ENCODE measurements around the gene SHTN1. TPM values are rescaled to one million over a fixed set of nuclear protein-coding genes. Genes with fewer than 3 reads are reported as not detected.

SHTN1 gene
- total and polyA plus RNA-seq, 2 experiments from 2014 or later: 6.7 to 8.0 TPM

DNA sequence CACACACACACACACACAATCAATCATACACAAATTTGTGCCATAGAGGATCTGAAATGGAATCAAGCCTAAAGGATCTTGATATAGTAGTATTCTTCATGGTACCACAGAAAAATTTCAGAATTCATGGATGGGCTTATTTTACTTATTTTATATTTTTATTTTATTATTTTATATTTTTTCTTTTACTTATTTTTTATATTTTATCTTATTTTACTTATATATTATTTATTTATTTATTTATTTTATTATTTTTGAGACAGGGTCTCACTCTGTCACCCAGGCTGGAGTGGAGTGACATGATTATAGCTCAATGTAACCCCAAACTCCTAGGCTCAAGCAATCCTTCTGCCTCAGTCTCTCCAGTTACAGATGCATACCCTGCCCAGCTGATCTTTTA is 16.7 kb downstream of the SHTN1 start:
- Histone ChIP-seq H4K20me1 (replicated peaks; ENCODE audit: insufficient read depth) (no peaks in the 10 kb centered on the region), H3K4me2 (no peak overlapping the region), H3F3A (replicated peaks; ENCODE audit: low read depth) (no peaks in the 10 kb centered on the region), H3K4me3 (no peak overlapping the region), H3K36me3 (ENCODE audit: insufficient read depth) (no peaks in the 10 kb centered on the region), H3K79me2 (replicated peaks; ENCODE audit: insufficient read depth) (no peaks in the 10 kb centered on the region), H2AFZ (no peak overlapping the region), H3K27ac (ENCODE audit: low read depth) (no peak overlapping the region), H3K4me1 (ENCODE audit: insufficient read depth) (peaks cover 28% of the 10 kb centered on the region), H3K9me2 (ENCODE audit: insufficient read depth) (no peaks in the 10 kb centered on the region), H3K27me3 (ENCODE audit: insufficient read depth) (peaks cover 11% of the 10 kb centered on the region)
- no peak for DNase-seq (ENCODE audit: low spot score)
- H3K4me1 Mint-ChIP-seq: peaks cover 40% of the 10 kb centered on the region
- H3K4me3 Mint-ChIP-seq: no peak overlapping the region
- peaks cover 2% of the 10 kb centered on the region for H3K27me3 Mint-ChIP-seq (ENCODE audit: insufficient read depth, low read depth, poor library complexity)
- H3K27ac Mint-ChIP-seq: no peak overlapping the region
- no peak for ATAC-seq
- H3K9me3 Mint-ChIP-seq: no peaks in the 10 kb centered on the region
- no peak for TF ChIP-seq ZNF331 (CRISPR knock-in tag; IDR thresholded peaks at IDR 0.05; ENCODE audit: low read depth)
- TF ChIP-seq, protein P1, sequence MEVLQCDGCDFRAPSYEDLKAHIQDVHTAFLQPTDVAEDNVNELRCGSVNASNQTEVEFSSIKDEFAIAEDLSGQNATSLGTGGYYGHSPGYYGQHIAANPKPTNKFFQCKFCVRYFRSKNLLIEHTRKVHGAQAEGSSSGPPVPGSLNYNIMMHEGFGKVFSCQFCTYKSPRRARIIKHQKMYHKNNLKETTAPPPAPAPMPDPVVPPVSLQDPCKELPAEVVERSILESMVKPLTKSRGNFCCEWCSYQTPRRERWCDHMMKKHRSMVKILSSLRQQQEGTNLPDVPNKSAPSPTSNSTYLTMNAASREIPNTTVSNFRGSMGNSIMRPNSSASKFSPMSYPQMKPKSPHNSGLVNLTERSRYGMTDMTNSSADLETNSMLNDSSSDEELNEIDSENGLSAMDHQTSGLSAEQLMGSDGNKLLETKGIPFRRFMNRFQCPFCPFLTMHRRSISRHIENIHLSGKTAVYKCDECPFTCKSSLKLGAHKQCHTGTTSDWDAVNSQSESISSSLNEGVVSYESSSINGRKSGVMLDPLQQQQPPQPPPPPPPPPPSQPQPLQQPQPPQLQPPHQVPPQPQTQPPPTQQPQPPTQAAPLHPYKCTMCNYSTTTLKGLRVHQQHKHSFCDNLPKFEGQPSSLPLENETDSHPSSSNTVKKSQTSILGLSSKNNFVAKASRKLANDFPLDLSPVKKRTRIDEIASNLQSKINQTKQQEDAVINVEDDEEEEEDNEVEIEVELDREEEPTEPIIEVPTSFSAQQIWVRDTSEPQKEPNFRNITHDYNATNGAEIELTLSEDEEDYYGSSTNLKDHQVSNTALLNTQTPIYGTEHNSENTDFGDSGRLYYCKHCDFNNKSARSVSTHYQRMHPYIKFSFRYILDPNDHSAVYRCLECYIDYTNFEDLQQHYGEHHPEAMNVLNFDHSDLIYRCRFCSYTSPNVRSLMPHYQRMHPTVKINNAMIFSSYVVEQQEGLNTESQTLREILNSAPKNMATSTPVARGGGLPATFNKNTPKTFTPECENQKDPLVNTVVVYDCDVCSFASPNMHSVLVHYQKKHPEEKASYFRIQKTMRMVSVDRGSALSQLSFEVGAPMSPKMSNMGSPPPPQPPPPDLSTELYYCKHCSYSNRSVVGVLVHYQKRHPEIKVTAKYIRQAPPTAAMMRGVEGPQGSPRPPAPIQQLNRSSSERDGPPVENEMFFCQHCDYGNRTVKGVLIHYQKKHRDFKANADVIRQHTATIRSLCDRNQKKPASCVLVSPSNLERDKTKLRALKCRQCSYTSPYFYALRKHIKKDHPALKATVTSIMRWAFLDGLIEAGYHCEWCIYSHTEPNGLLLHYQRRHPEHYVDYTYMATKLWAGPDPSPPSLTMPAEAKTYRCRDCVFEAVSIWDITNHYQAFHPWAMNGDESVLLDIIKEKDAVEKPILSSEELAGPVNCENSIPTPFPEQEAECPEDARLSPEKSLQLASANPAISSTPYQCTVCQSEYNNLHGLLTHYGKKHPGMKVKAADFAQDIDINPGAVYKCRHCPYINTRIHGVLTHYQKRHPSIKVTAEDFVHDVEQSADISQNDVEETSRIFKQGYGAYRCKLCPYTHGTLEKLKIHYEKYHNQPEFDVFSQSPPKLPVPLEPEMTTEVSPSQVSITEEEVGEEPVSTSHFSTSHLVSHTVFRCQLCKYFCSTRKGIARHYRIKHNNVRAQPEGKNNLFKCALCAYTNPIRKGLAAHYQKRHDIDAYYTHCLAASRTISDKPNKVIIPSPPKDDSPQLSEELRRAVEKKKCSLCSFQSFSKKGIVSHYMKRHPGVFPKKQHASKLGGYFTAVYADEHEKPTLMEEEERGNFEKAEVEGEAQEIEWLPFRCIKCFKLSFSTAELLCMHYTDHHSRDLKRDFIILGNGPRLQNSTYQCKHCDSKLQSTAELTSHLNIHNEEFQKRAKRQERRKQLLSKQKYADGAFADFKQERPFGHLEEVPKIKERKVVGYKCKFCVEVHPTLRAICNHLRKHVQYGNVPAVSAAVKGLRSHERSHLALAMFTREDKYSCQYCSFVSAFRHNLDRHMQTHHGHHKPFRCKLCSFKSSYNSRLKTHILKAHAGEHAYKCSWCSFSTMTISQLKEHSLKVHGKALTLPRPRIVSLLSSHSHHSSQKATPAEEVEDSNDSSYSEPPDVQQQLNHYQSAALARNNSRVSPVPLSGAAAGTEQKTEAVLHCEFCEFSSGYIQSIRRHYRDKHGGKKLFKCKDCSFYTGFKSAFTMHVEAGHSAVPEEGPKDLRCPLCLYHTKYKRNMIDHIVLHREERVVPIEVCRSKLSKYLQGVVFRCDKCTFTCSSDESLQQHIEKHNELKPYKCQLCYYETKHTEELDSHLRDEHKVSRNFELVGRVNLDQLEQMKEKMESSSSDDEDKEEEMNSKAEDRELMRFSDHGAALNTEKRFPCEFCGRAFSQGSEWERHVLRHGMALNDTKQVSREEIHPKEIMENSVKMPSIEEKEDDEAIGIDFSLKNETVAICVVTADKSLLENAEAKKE (CRISPR knock-in tag; IDR thresholded peaks at IDR 0.05): no peak
- no peak for TF ChIP-seq STAT1 (IDR thresholded peaks at IDR 0.05; ENCODE audit: unreplicated experiment)
- TF ChIP-seq, protein P2, sequence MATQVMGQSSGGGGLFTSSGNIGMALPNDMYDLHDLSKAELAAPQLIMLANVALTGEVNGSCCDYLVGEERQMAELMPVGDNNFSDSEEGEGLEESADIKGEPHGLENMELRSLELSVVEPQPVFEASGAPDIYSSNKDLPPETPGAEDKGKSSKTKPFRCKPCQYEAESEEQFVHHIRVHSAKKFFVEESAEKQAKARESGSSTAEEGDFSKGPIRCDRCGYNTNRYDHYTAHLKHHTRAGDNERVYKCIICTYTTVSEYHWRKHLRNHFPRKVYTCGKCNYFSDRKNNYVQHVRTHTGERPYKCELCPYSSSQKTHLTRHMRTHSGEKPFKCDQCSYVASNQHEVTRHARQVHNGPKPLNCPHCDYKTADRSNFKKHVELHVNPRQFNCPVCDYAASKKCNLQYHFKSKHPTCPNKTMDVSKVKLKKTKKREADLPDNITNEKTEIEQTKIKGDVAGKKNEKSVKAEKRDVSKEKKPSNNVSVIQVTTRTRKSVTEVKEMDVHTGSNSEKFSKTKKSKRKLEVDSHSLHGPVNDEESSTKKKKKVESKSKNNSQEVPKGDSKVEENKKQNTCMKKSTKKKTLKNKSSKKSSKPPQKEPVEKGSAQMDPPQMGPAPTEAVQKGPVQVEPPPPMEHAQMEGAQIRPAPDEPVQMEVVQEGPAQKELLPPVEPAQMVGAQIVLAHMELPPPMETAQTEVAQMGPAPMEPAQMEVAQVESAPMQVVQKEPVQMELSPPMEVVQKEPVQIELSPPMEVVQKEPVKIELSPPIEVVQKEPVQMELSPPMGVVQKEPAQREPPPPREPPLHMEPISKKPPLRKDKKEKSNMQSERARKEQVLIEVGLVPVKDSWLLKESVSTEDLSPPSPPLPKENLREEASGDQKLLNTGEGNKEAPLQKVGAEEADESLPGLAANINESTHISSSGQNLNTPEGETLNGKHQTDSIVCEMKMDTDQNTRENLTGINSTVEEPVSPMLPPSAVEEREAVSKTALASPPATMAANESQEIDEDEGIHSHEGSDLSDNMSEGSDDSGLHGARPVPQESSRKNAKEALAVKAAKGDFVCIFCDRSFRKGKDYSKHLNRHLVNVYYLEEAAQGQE (IDR thresholded peaks at IDR 0.05; ENCODE audit: unreplicated experiment): no peak
- TF ChIP-seq NANOG (IDR thresholded peaks at IDR 0.05; ENCODE audit: borderline replicate concordance): no peak
- no peak for TF ChIP-seq EZH2phosphoT487 (IDR thresholded peaks at IDR 0.05; ENCODE audit: unreplicated experiment)
- TF ChIP-seq, protein P3, sequence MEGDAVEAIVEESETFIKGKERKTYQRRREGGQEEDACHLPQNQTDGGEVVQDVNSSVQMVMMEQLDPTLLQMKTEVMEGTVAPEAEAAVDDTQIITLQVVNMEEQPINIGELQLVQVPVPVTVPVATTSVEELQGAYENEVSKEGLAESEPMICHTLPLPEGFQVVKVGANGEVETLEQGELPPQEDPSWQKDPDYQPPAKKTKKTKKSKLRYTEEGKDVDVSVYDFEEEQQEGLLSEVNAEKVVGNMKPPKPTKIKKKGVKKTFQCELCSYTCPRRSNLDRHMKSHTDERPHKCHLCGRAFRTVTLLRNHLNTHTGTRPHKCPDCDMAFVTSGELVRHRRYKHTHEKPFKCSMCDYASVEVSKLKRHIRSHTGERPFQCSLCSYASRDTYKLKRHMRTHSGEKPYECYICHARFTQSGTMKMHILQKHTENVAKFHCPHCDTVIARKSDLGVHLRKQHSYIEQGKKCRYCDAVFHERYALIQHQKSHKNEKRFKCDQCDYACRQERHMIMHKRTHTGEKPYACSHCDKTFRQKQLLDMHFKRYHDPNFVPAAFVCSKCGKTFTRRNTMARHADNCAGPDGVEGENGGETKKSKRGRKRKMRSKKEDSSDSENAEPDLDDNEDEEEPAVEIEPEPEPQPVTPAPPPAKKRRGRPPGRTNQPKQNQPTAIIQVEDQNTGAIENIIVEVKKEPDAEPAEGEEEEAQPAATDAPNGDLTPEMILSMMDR (conservative IDR thresholded peaks at IDR 0.05; ENCODE audit: low read depth in 2 of 2): no peak
- TF ChIP-seq CREB1 (CRISPR knock-in tag; IDR thresholded peaks at IDR 0.05; ENCODE audit: low read depth): no peak
- no peak for TF ChIP-seq ZNF114 (CRISPR knock-in tag; IDR thresholded peaks at IDR 0.05)
- no peak for TF ChIP-seq POLR2AphosphoS5 (IDR thresholded peaks at IDR 0.05; ENCODE audit: low read depth)
- TF ChIP-seq JUNB (IDR thresholded peaks at IDR 0.05; ENCODE audit: unreplicated experiment): no peak
- no peaks in the 10 kb centered on the region for H3K36me3 Mint-ChIP-seq (ENCODE audit: low read depth)
